SK-N-SH treated with all-trans-retinoic acid at 6 μM for 48 hours (cell line): ENCODE measurements around the gene ASAH2.

Source experiments
- ARNTL ChIP-seq: fragments of 450-650 bp; formaldehyde crosslinking; IDR thresholded peaks from 2 replicates; pipeline ENCODE4 v1.5.0; 2020; ENCODE audit warnings: low read depth, mild to moderate bottlenecking, moderate library complexity, borderline replicate concordance
- BACH2 ChIP-seq: fragments of 250-450 bp; sonication (Bioruptor Pico); IDR thresholded peaks from 2 replicates; pipeline ENCODE4 v1.9.0; 2021; ENCODE audit warnings: mild to moderate bottlenecking, borderline replicate concordance
- CREB5 ChIP-seq: fragments of 250-450 bp; sonication (Bioruptor Pico); IDR thresholded peaks from 2 replicates; pipeline ENCODE4 v1.5.1; 2020; ENCODE audit warnings: low read depth, mild to moderate bottlenecking, moderate library complexity
- POU6F1 ChIP-seq: fragments of 250-450 bp; sonication (Bioruptor Pico); IDR thresholded peaks from 2 replicates; pipeline ENCODE4 v1.8.0; 2021; ENCODE audit warnings: low read depth, mild to moderate bottlenecking, moderate library complexity, borderline replicate concordance
- SNAI2 ChIP-seq: fragments of 250-450 bp; sonication (Bioruptor Pico); IDR thresholded peaks from 2 replicates; pipeline ENCODE4 v1.5.0; 2020; ENCODE audit warnings: mild to moderate bottlenecking, moderate library complexity
- TCF4 ChIP-seq: fragments of 250-450 bp; sonication (Bioruptor Pico); IDR thresholded peaks from 2 replicates; pipeline ENCODE4 v1.8.0; 2021; ENCODE audit warnings: mild to moderate bottlenecking, moderate library complexity, borderline replicate concordance
- ZC3H10 ChIP-seq: fragments of 250-450 bp; sonication (Bioruptor Pico); IDR thresholded peaks from 2 replicates; pipeline ENCODE4 v1.5.1; 2021; ENCODE audit warnings: mild to moderate bottlenecking, moderate library complexity
- ZFP30 ChIP-seq: fragments of 450-650 bp; formaldehyde crosslinking; IDR thresholded peaks from 2 replicates; pipeline ENCODE4 v1.5.0; 2022; ENCODE audit warnings: mild to moderate bottlenecking, moderate library complexity
- ZNF565 ChIP-seq: fragments of 450-650 bp; formaldehyde crosslinking; conservative IDR thresholded peaks from 2 replicates; pipeline ENCODE4 v1.5.0; 2020; ENCODE audit warnings: low read depth, mild to moderate bottlenecking, moderate library complexity
- ZNF70 ChIP-seq: fragments of 450-650 bp; formaldehyde crosslinking; IDR thresholded peaks from 2 replicates; pipeline ENCODE4 v1.5.0; 2020; ENCODE audit warnings: mild to moderate bottlenecking, moderate library complexity

DNA sequence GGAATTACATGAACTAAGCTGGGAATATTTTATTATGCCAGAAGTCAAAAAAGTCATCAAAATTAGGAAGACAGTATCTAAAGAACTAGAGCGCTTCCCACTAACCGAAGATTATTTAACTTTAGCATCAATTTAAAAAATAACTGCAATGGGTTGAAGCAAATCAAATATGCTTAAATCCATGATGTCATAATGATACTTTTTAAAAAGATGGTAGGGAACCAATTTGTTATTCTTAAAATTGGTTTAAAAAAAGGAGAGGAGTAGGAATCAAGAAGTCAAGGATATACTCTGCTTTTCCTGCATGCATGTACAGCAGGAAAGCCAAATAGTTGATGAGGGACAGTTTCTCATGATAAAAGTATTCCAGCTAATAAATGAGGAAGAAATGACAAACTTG lies 3.2 kb upstream of the ASAH2 start:
- TF ChIP-seq TCF4 (no peak), ZNF565 (no peak), BACH2 (CRISPR knock-in tag) (no peak), ZNF70 (CRISPR knock-in tag) (no peak), SNAI2 (CRISPR knock-in tag) (no peak), ARNTL (CRISPR knock-in tag) (no peak), CREB5 (CRISPR knock-in tag) (no peak), POU6F1 (CRISPR knock-in tag) (no peak), ZC3H10 (CRISPR knock-in tag) (no peak), ZFP30 (CRISPR knock-in tag) (no peak)
